HG03378 (cell line): ENCODE data around the gene PPP1R36.
"Not testable (repeated sequence)": the region's sequence is repeated elsewhere in the genome, so short reads cannot be mapped to it uniquely, and the experiment has no call there.

ENCODE experiments used
- ATAC-seq: cut with Tn5 transposase; IDR thresholded peaks from one replicate; pipeline ENCODE4 v1.9.1; 2021; ENCODE audit warnings: mild to moderate bottlenecking, moderate library complexity; ENCODE audit not compliant: unreplicated experiment

Gene PPP1R36

DNA sequence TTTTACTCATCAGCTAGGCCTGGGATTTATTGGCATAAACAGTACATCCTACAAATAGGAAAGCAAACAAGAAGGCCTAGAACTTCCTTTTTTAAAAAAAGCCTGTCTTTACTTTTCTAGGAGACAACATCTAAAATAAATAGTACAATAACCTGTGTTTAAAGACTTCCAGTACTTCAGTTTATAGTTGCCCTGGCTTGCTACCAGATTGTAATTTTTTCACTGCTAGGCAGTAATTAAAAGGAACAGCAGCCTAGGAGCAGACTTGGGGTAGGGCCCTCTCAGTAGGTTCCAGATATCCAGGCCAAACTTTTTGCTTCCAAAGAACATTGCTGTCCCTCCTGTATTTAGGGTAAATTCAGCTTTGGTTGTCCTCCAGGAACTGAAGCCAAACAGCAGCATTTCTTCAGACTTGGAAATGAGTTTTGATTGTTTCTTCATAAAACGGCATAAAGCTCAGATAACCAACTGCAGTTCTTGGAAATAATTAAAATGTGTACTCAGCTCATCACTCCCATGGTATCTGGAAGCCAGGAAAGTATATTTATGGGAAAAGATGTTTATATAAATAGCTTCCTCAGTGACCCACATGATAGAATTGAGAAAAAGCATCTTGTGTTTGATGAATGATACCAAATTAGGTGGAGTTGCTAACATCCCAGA, 61.7 kb downstream of the PPP1R36 start:
- ATAC-seq = no peak

DNA sequence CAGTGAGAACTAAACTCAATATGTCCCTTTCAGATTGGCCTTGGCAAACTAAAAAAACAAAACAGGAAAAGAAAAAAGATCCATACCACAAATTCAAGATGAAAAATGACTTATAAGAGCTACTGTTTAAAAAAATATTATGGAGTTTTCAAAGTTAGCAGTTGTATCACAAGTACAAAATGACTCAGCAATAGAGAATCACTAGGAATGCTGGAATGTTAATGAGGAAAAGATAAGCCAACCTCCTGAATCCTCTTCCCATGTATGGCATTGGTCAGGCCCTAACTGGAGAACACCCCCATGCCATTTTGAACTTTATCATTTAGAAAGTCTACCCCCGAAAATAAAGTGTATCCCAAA, 62.2 kb downstream of the PPP1R36 start:
- no peak for ATAC-seq

DNA sequence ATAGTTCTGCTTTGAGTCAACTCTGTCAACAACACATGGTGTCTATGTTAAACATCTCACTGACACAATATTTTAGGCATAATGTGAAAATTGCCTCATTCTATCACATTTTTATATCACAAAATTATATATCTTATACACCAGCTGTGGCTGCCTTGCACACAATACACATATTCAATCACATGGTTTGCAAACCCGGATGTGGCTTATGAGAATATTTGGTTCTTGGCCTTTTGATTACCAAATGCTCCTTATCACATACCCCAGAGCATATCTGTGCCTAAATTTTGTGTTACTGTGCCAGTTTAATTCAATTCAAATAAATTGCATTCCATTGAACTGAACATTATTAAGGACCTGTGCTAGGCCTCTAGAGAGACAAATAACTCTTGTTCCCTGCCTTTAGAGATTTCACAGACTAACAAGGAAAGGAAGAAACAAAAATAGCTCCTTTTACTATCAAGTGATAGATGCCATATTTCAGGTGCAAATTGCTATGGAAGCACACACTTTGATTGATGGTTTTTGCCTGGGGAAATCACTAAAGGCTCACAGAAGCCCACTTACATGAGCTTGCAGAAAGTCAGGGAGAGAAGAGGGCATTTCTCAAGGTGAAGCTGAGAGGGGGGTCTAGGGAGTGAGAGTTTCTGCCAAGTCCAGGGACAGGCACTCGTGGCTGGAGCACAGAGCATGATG, 63.4 kb downstream of the PPP1R36 start:
- no peak for ATAC-seq

DNA sequence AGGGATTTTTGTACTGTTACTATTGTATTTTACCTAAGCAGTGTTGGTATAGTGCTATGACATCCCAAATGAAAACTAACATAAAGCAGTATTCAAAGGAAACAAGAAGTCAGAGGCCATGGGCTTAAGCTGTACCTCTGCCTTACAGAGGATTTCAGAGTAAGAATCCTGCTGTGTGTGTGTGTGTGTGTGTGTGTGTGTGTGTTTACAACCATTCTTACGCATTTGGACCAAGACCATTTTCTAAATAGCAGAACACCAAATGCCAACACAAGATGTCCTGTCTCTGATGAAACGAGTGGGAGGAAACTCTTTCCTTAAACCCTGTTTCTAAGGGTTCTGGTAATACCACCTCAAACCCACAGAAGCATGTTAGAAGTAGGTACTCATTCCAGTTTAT, 64.4 kb downstream of the PPP1R36 start:
- ATAC-seq = no peak

DNA sequence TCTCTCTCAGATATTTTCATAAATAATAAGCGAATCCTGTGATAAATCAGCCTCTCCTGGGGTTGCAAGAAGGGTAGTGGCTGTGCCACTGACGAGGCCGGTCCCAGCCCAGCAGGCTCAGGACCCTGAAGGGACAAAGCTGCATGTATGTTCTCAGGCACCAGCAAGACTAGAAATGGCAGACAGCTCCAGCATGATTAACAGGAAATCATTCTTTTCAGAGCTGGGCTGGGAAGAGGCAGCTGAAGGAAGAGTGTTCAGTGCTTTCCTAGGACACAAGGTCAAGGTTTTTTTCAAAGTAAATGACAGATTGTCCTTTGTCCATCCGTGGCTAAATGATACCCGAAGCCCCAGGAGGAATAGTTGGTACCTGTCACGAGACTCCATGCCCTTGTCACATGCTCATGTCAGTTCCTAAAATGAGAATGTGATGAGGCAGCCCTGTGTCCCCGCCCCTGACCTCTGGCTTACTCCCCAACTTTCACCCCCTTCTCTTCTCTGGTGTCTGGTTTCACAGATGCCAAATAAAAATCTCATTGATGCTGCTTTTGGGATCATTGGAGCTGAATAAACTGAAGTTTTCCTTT, 65.1 kb downstream of the PPP1R36 start:
- ATAC-seq = no peak

DNA sequence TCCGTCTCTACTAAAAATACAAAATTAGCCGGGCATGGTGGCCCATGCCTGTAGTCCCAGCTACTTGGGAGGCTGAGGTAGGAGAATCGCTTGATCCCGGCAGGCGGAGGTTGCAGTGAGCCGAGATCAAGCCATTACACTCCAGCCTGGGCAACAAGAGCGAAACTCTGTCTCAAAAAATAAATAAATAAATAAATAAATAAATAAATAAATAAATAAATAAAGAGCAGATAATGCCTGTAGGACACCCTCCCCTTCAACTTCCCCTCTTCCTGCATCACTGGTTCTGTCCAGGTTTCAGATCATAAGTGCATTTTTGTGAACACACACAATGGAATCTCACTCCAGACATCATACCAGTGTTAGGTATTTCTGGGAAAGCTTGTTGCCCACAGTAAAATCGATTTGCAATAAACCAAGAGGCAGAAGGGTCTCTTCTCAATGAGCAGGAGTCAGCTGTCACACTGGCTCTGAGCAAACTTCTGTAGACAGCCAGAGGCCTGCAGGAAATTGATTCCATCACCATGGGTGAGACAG, 68.2 kb downstream of the PPP1R36 start:
- ATAC-seq = not testable (repeated sequence)

DNA sequence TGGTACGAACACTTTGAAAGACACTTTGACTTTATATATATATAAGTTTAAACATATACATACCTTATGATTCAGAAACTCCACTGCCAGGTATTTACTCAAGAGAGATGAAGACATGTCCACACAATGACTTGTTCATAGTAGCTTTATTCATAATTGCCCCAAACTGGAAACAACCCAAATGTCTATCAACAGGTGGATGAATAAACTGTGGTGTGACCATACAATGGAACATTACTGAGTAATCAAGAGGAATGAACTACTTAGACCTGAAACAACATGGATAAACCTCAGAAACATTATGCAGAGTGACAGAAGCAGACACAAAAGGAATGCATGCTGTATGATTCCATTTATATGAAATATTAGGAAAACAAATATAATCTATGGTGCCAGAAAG, 71.1 kb downstream of the PPP1R36 start:
- ATAC-seq = no peak

DNA sequence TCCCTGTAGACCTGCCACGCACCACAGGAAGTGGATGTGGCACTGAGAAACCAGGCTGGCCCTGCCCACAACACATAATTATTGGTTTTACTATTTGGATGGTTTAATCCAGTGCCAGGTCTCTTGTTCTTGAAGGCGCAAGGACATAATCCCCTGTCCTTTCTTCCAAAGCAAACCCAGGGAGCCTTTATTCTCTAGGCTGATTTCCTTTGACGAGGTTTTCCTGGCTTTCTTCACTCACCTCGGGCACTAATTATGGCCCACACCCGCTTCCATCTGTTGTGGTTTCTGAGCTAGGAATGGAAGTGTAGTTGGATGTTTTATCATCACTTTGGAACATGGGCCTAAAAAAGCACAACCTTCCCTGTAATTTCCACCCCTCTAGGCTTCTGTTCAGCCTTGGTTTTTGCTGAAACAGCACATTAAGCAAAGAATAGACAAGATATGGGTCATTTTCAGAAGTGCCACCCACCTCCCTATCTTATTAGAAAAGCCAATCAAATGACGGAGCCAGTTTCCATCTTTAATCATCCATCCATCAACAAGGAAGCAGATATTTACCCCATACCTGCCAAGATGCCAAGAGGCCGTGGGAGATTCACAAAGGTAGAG, 73.9 kb downstream of the PPP1R36 start:
- ATAC-seq = no peak

DNA sequence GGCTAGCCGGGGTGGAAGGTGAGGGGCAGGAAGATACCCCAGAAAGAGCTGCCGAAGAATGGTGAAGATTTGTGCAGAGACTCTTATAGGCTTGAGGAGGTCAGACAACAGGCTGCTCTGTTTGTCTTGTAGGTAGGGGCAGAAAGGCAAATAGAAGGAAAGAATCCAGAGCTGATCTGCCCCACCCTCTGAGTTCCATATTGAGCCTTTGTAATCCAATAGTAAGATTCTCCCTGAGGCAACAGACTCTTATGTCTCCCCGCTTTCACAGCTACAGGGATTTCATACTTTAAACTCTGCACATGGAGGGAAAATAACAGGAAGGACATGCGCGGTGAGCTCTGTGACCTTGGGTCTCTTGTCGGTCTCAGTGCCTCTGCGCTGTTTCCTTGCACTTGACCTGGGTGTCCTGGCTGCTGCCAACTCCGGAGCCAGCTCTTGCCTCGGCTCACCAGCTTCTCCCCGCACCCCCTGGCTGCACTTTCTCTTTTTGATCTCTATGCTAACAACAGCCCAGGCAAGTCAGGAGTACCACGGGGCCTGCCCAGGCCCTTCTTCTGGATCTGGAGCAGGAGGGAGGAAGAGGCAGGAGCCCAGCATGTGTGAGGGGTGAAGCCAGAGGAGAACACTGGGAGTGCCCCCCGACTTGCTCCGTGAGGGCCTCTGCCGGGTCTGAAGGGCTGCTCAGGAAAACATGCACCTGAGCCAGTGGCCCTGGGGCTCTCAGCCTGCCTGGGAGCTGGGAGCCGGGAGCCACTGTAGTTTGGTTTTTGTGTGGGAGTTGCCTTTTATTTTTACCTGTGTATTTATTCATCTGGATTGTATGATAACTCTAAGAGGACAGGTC, 75.8 kb downstream of the PPP1R36 start:
- ATAC-seq = no peak

DNA sequence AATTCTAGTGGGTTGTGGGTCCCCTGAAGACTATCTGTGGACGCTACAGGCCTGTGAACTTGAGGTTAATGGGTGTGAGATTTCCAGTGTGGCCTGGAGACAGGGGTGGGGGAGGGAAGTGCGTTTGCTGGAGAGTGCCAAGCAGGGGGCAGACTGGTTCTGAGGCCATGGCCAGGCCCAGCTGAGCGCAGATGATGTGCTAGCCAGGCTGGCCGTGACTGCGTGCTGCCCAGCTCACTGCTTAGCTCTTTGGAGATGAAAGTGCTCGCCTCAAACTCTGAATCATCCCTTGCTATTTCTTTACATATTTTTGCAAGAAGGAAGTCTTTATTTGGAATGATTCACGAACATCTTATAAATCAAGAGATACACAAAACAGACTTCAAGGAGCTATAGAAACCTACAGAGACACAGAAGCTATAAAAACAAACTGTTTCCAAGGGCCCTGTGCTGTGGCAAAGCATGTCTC, 79.2 kb downstream of the PPP1R36 start:
- ATAC-seq = no peak

DNA sequence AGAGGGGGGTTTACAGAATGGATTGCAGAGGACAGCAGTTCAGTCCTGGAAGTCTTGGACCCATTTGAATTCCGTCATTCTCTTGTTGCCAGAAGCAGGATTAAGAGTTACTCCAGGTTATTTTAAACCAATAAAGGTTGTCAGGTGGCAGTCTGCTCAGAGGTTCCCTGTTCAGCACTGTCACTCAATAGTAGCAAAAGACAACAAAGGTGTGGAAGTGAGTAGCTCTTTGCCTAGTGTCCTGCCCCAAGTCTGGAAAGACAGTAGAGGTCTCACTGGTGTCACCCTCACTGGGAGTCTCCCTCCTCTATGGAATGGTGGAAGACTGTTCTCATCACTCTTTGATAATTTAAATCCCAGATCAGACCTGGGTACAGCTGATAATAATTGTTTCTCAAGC, 81.0 kb downstream of the PPP1R36 start:
- ATAC-seq = no peak

DNA sequence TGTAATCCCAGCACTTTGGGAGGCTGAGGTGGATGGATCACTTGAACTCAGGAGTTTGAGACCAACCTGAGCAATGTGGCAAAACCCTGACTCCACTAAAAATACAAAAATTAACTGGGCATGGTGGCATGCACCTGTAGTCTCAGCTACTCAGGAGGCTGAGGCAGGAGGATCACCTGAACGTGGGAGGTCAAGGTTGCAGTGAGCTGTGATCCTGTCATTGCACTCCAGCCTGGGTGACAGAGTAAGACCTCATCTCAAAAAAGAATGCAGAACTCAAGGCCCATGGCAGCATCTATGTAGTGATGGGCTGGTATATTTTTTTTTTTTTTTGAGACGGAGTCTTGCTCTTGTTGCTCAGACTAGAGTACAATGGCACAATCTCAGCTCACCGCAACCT, 81.5 kb downstream of the PPP1R36 start:
- not testable (repeated sequence) for ATAC-seq

DNA sequence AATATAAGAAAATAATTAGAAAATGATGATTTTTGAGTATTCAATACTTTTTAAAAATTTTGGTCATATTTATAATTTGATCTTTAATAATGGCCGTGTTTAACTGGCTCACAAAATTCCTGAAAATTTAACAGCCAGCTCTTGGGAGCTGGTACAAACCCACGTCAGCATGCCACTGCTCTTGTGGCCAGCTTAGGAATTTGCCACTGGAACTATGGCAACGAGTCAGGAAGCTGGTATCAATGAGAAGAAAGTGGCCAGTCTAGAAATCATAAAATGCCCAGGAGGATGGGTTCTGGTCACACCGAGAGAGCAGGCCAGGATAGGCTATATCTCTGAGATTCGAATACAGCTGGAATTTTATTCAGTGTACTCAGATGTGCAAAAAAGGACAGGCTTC, 82.3 kb downstream of the PPP1R36 start:
- ATAC-seq = no peak

DNA sequence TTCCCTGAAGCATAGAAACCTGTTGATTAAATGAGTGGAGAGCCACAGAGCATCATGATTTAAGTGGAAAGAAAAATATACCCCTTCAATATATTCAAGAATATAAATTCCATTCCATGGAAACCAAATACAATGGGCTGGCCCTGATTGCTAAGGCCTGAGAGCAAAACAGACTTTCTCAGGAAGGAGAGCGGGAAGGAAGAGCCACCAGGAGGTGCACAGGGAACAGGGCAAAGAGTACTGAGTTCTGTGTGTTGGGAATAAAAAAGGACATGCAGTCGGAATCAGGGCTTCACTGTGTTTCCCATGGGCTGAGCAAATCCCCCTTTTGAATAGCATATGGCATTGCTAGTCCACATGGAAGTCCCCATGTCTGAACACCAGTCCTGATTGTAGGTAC, 84.8 kb downstream of the PPP1R36 start:
- ATAC-seq = no peak

DNA sequence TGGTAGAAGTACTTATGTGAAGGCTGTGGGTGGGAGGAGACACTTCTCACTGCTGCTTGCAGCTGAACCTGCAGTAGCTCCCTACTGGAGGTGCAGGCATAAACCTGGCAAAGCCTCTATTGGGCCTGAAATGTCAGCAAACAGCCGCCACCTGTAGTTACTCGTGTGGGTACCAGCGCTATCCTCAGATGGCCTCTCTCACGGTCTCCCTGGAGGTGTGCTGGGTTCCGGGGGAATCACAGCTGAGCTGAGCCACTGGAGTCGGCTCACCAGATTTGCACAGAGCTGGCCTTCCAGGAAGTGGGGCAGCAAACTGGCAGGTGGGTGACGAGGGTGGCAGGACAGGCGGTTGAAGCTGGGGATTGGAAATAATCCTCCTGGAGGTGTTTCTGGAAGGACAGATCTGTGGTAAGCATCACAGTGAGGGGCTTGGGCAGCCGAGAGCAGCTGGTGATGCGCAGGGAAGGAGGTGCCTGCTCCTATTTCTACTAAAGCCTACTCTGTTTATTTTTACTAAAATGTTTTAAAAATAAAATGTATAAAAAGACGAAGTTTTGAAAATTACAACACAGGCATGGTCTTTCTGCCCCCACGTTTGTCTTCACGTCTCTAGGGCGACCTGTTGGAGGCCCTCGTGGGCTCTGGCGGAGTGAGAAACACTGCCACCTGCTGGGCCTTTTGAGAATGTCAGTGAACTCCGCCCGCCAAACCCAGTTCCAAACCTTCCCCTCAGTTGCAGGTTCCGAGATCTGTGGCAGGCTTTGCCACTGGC, 86.6 kb downstream of the PPP1R36 start:
- no peak for ATAC-seq

DNA sequence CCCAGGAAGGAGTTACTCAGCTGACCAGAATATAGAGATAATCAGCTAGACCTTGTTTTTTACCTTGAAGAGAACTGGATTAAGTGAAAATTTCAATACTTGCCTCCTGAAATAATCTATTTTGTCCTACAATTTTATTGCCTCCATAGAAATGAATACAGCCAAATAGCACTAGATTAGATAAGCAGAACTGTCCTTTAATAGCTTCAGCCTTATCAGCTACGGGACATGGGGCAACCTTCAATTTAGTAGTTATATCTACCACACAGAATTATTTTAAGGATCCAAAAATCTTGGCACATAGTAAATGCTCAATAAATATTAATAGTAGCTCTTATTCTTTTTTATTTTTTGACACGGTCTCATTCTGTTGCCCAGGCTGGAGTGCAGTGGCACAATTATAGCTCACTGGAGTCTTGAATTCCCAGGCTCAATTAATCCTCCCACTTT, 87.2 kb downstream of the PPP1R36 start:
- ATAC-seq = no peak

DNA sequence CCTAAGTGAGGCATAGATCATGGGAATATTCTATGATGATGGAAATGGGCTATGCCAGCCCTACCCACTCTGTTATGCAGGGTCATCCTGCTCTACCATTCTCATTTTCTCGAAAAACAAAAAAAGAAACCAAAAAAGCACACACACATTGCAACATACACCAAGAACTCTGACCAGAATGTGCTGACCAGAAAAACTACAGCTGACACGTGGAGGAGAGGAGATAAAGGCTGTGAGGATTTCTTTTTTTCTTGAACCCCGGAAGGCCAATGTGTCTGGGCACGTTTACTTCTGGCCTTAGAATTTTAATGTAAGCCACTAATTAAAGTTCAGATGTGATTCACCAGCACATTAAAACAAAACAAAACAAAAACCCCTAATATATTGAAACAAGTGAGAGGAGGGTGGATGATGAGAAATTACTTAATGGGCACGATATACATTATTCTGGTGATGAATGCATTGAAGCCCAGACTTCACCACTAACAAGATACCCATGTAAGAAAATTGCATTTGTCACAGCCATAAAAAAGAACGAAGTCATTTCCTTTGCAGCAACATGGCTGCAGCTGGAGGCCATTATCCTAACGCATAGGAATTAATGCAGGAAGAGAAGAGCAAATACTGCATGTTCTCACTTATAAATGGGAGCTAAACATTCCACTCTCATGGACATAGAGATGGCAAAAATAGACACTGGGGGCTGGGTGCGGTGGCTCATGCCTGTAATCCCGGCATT, 88.1 kb downstream of the PPP1R36 start:
- ATAC-seq = no peak

DNA sequence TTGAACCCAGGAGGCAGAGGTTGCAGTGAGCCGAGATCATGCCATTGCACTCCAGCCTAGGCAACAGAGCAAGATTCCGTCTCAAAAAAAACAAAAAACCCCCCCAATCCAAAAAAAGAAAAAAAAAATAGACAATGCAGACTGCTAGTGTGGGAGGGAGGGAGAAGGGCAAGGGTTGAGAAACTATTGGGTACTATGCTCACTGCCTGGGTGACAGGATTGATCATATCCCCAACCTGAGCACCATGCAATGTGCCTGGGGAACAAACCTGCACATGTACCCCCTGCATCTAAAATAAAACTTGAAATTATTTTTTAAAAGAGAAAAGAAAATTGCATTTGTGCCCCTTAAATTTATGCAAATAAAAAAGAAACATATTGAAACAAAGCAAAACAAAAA, 88.9 kb downstream of the PPP1R36 start:
- ATAC-seq = no peak
